ENCODE measurements around the gene WIPI1. TPM values are rescaled to one million over a fixed set of nuclear protein-coding genes. Genes with fewer than 3 reads are reported as not detected.

The WIPI1 gene
- total and polyA plus RNA-seq, 9 of the 15 experiments (the other 6 are each of a cell fraction or from before 2014, with no cell fraction given), result 3.7 to 23.5 (median 11.8) TPM

GRCh38 chr17:68462381-68463210, 5.3 kb upstream of the WIPI1 start (continued):
- TF ChIP-seq MXD1 (CRISPR knock-in tag; IDR thresholded peaks at IDR 0.05; ENCODE audit: borderline replicate concordance, poor library complexity, severe bottlenecking) (no peak), ZKSCAN8 (CRISPR knock-in tag; IDR thresholded peaks at IDR 0.05) (no peak), ATF3 (IDR thresholded peaks at IDR 0.05) (no peak), ATF3 (CRISPR knock-in tag; conservative IDR thresholded peaks at IDR 0.05) (no peak), CBX5 (IDR thresholded peaks at IDR 0.05; ENCODE audit: borderline replicate concordance, low read depth) (no peak), SLC30A9 (CRISPR knock-in tag; IDR thresholded peaks at IDR 0.05) (no peak), EHMT2 (IDR thresholded peaks at IDR 0.05) (no peak), U2AF1 (optimal IDR thresholded peaks at IDR 0.05; ENCODE audit: low read depth, low read length) (no peak), TGIF2 (CRISPR knock-in tag; IDR thresholded peaks at IDR 0.05) (no peak), BCLAF1 (IDR thresholded peaks at IDR 0.05; ENCODE audit: borderline replicate concordance in 1 of 2, control insufficient read depth in 1 of 2, low read depth in 2 of 2, low read length in 1 of 2) (no peak), EGR1 (conservative IDR thresholded peaks at IDR 0.05) (no peak), CHD2 (IDR thresholded peaks at IDR 0.05; ENCODE audit: low read depth, low read length) (no peak), RHOXF2B (CRISPR knock-in tag; conservative IDR thresholded peaks at IDR 0.05) (no peak), ZNF551 (CRISPR knock-in tag; IDR thresholded peaks at IDR 0.05) (no peak), ILF3 (IDR thresholded peaks at IDR 0.05; ENCODE audit: borderline replicate concordance) (no peak), DIDO1 (tag; IDR thresholded peaks at IDR 0.05; ENCODE audit: low read depth) (no peak), ZNF311 (CRISPR knock-in tag; IDR thresholded peaks at IDR 0.05) (no peak), CTCF (IDR thresholded peaks at IDR 0.05 in 2 of 3, conservative IDR thresholded peaks at IDR 0.05 in 1 of 3; ENCODE audit: insufficient read depth in 2 of 3, low read depth in 1 of 3, low read length in 3 of 3) (peak; percentile 72 to 92 (median 74)), HDAC8 (tag; IDR thresholded peaks at IDR 0.05) (no peak), SREBF2 (CRISPR knock-in tag; IDR thresholded peaks at IDR 0.05) (no peak)

Measured in K562 (cell line).